Epidermal melanocyte (primary cell): ENCODE measurements around the gene FCGR1A.
"Not testable (repeated sequence)": the region's sequence is repeated elsewhere in the genome, so short reads cannot be mapped to it uniquely, and the experiment has no call there.

Experiments
- DNase-seq: peaks from one replicate; pipeline ENCODE4 v3.0.0; 2011; ENCODE audit warnings: low spot score; ENCODE audit not compliant: insufficient read length

Gene FCGR1A

DNA sequence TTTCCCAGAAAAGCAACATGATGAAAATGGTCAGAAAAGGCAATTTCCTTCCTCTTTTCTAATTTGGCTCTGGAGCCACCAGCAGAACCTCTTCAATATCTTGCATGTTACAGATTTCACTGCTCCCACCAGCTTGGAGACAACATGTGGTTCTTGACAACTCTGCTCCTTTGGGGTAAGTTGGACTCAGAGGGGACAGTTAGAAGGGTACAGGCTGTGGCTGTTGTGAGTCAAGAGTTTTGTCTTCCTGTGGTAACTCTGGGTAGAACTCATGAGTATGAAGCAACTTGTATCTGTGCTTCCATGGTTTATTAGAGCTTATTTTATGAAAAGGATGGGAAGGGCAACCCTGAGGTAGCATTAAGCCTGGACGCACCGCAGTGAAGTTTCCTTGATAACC is at the start of gene FCGR1A:
Gene FCGR1A, plus strand, starts transcription at position 95 of the 400 bp plus-strand sequence. Its CDS starts 50 bp downstream, at position 145.
- DNase-seq = not testable (repeated sequence)

DNA sequence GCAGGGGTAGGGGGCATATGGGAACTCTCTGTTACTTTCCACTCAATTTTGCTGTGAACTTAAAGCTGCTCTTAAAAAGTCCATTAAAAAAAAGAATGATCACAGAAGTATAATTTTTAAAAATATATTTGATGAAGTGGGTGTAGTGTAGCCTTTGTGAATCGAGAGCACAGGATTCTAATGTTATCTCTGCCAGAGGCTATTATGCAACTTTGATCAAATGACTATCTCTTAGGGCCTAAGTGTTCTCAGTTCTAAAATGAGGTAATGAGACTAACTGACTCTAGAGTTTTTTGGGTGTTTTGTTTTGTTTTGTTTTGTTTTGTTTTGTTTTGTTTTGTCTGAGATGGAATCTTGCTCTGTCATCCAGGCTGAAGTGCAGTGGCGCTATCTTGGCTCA is 49.7 kb upstream of the FCGR1A start:
- DNase-seq = not testable (repeated sequence)

DNA sequence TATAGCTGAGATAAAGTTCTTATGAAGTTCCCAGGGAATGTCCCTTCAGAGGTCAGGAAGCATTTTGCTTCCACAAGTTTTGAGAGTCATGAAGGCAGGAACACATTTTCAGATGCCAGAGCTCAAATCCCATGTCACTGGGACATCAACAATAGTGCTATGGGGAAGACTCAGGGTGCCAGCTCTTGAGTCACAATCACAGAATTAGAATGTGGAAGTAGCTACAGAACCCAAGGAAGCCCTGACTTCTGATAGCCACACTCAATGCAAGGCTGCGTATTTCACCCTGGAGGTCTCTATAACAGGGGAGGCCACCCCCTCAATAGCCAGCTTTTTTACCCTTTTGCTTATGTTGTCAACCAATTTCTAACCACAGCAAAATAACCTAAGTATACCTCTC is 47.8 kb upstream of the FCGR1A start:
- not testable (repeated sequence) for DNase-seq

DNA sequence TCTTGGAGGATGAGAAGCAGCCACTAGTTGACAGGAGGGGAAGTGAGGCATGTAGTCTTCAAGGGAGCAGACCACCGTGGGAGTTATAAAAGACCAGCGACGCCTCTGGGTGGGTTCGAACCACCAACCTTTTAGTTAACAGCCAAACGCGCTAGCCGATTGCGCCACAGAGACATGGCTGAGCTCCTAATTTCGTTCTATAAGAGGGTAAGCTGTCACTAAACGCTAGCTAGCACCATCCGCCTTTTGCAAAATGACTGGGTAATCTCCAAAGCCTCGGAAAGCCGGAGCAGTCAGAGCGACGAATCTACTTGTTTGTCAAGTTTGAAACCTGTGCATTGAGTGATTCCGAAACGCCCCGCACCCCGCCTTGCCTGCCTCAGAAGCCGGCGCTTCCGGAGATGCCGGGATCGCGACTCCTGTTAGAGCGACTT is 42.3 kb upstream of the FCGR1A start:
- DNase-seq = not testable (repeated sequence)

DNA sequence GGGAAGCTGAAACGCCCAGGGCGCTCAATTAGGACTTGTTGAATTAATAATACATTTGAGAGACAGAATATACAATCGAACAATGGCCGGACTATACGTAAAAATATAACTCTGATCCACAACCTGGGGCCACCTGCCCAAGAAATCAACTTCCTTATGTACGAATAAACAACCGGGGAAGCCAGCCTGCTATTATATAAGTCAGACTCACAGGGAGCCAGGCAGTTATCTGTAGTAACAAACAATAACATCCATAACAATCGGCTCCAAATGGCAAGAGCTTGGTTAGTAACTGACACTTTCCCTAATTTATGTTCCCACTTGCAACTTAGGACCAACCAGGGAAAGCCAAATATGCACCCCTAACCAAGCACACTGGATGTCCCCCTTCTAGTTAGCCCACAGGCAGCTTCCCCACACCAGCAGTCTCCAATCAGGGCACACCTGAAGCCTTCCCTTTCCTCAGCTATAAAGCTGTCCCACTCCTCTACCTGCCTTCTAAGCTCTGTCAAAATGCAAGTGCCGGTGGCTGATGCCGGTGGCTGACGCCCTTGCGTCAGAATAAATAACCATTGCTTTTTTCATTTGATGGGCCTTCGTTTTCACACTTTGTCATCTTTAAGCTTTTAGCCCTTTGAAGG is 41.8 kb upstream of the FCGR1A start:
- DNase-seq = not testable (repeated sequence)

DNA sequence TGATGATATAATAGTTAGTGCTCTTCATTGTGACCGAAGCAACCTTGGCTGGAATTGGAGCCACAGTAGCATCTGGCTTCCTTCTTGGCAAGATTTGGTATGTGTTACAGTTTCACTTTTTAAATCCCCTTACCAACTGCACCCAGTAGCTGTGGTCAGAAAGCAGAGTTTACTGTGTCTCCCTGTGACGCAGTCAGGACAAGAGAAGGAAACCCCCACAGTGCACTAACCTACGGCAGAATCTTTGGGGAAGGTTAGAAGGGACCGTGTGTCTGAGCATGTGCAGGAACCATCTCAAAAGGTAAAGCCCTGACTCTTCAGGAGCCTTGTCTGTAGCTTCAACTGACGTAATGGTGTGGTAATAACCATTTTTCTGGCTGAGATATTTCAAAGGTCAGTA is 40.6 kb upstream of the FCGR1A start:
- DNase-seq = not testable (repeated sequence)

DNA sequence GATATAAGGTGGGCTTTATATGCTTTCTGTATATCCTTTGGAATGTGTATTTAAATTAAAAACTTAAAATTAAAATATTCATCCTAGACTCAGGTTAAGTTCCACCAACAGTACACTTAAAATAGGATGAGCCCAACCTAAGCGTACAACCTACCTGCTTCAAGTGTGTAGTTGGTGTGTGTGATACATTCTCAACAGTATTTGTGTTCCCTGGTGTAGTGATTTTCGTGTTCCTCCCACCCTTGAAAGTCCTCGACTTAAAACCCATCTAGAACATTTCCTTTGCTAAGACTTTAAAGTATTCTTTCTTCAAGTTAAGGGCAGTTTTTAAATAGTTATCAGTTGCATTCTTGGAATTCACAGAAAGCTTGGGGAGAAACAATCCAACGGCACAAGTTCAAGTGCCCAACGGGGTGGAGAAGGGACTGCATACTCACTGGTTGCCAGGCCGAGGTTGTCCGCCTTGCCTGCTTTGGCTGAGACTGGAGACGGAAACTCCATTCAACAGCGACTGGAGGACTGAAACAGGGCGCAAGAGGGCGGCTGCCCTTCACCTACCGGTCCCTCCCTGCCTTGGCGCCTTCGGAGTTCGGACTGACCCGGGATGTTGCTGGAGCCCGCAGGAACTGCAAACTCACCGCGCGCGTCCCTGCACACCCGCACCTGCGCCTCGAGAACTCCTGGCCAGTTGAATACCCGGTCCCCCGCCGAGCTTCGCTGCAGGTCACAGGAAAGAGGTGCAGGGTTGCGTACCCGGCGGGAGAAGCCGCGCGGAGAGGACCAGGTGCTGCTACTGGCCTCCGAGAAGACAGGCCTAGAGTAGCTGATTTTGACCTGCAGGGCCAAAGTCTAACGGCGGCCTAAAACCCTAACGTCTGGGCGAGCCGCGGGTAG is 35.8 kb upstream of the FCGR1A start:
- not testable (repeated sequence) for DNase-seq

DNA sequence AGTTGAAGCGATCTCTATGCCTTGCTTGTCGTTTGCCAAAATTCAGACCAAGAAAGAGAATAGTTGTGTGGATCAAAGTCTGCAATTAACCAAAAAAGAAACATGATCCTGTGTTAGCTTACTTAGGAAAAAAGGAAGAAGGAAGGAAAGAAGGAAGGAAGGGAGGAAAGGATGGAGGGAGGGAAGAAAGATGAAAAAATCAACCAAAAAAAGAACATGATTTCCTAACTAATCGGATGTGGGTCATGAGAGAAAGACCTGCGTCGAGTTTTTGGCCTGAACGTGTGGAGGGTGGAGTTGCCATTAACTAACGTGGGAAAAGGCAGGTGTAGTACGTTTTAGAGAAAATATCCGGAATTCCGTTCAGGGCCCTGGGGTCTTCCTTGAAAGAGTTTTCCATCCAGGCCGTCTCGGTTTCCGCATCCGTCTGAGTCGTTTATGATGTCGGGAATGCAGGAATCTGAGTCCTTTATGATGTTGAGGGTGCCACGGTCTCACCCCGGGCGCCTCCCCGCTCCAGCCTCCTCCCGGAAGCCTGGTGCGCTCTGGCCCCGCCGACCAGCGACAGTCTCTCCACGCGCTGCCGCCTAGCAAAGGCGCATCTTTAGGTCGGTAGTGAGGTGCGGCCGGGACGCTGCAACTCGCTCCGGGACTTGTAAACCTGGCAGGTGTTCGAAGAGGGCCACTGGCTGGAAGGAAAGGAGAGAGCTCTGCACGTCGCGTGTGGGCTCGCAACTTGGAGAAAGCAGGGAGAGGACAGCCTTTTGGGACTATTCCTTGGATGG is 34.9 kb upstream of the FCGR1A start:
- not testable (repeated sequence) for DNase-seq

DNA sequence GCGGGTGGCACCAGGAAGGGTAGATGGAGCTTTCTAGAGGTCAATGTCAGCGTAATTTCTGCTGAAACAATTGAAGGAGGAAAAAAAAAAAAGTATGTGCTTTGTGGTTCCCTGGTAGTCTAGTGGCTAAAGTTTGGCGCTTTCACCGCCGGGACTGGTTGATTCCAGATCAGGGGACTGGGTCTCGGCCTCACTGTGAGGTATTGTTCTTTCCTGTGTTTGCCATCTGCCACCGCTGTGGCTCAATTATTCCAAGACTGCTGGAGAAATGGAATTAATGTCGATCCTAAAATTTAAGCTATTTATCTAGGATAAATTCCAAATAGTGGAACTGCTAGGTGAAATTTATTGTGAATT is 34.4 kb upstream of the FCGR1A start:
- DNase-seq = not testable (repeated sequence)

DNA sequence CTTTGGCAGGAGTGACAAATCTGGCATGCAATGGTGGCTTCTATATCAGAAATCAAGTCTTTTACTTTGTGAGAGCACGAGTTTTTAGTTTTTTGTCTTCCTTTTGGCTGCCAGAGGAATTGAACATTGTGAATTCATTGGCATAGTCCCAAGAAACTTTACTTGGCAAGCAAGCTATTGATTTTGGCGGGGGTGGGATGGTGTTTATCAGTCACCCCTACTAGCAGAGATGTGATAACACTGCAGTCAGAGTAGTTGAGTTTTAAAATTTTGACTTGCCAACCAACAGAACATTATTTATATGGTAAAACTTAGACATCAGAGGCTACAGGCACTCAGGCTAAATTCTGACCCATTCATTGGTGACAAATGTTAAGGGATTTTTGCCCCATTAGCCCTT is 31.9 kb upstream of the FCGR1A start:
- DNase-seq = not testable (repeated sequence)

DNA sequence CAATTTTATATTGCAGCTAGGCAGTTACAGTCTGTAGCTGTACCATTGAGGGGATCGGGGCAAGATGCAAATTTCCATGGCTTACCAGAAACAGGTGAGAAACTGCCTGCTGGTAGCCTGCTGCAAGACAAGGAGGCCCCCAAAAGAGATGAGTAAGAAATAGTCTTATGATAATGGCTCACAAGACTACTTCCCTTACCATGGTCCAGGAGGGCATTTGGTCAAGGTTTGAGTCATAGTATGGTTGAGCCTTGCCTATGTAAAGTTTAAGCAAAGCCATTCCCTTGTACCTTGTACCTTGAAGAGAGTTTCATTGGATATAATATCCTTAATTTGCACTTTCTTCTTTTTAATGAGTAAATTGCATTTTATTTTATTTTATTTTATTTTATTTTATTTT is 30.3 kb upstream of the FCGR1A start:
- not testable (repeated sequence) for DNase-seq

DNA sequence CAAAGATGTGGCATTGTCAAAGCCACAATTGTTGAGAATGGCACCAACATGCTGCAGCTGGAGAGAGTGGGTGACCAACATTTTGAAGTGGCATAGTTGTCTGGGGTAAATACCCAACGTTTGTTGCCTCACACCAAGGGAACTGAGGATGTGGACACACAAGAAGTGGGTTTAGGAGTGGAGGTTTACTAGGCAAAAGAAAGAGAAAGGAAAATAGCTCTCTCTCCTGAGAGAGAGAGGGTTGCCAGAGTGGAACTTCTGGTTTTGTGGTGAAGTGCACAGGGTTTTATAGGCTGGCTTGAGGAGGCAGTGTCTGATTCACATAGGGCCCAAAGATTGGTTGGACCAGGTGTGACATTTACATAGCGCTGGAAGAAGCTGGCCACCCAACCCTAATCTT is 29.0 kb upstream of the FCGR1A start:
- not testable (repeated sequence) for DNase-seq

DNA sequence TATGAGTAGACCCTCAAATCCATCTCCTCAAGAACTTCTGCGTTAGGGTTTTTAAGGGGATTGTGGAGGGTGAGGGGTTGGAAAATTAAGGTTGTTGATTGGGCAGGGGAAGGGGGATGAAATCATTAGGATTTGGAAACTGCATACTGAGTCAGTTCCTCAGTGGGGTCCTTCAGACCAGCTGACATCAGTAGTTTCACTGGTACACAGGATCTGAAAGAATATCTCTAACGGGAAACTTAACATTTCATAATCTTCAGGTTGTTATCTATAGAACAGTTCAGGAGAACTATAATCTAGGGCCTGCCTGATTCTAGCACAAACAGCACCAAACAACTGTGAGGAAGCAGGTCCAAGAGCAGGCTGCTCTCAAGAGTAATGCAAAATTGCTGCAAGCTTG is 27.2 kb upstream of the FCGR1A start:
- DNase-seq = not testable (repeated sequence)

DNA sequence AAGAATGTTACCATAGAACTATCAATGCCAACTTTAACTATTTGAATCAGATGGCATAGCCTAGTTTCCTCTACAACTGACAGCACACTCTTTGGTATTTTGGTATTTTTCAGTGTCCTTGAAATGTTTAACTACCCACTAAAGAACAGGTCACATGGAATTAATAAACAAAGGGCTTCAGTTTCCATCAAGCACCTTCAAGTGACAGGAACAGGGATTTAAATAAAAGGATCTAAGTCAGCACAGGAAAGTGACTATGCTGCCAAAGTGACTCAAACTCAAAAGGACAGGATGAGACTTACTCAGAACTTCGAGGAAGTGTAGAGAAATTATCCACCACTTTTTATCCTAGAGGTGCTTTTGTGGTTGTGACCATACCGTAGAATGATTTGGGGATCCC is 20.2 kb upstream of the FCGR1A start:
- DNase-seq = not testable (repeated sequence)

DNA sequence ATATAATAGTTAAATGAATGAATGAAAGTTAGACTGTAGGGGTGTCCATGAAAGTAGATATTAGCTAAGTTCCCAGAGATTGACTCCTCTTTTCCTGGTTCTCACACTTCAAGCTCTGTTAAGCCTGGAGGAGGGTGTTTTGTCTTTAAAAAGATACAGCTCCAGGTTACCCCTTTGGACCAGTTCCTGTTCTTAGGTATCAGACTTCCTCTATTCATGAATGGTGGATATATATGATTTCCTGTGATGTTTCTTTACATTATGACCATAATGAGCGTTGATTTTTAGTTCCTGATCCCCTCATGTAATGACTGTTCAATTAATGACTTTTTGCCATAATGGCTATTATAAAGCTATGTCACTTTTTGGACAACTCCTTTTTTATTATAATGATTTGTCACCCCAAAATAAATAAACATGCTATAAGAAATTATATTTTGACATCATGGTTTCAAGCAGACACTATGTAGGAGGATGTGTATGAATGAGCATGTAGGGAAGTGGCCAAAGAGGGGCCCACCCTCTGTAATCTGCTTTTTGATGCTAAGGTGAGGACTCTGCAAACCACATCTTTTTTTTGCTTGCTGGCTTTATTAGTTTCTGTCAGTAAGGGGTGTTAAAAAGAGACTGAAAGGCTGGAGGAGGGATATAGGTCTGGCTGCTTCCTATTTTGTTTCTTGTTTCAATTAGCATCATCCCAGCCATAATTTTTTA is 18.2 kb upstream of the FCGR1A start:
- not testable (repeated sequence) for DNase-seq

DNA sequence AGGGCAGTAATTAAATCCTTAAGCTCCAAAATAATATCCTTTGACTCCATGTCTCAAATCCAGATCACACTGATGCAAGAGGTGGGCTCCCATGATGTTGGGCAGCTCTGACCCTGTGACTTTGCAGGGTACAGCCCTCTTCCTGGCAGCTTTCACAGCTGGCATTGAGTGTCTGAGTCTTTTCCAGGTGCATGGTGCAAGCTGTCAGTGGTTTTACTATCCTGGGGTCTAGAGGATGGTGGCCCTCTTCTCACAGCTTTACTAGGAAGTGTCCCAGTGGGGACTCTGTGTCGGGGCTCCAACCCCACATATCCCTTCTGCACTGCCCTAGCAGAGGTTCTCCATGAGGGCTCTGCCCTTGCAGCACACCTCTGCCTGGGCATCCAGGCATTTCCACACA is 16.3 kb upstream of the FCGR1A start:
- DNase-seq = not testable (repeated sequence)

DNA sequence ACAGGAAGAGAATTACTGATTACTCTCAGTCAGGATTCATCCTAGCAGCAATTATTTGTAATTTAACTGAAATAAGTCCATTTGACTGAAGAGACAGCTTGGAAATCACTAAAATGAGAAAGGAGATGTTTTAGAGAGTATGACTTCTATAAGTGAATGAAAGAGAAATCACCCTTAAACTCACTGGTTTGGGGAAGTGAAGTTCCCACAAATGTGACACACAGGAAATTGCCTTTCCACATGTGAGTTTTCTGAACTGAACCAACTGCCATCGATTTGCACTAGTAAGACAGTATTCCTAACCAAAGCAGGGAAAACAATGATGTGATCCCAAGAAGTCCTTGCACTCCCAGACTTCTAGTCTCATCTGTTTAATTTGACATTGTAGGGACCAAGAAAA is 13.3 kb upstream of the FCGR1A start:
- DNase-seq = not testable (repeated sequence)

DNA sequence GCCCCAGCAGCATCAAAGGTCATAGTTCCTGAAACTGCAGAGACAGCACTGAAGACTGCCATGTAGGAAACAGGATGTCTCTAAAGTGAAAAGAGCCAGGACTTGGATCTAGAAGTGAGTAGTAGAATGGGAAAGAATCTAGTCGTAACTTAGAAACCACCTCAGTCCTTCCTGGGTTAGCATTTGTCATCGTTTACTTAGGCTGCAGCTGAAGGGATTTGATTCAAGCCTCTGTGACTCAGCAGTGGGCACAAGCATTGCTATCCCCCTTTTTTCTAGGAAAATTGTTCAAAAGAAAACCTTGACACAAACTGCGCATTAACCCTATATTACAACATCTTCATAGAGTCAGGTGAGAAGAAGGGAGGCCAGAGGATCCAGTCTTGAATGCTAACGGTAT is 11.8 kb upstream of the FCGR1A start:
- DNase-seq = not testable (repeated sequence)

DNA sequence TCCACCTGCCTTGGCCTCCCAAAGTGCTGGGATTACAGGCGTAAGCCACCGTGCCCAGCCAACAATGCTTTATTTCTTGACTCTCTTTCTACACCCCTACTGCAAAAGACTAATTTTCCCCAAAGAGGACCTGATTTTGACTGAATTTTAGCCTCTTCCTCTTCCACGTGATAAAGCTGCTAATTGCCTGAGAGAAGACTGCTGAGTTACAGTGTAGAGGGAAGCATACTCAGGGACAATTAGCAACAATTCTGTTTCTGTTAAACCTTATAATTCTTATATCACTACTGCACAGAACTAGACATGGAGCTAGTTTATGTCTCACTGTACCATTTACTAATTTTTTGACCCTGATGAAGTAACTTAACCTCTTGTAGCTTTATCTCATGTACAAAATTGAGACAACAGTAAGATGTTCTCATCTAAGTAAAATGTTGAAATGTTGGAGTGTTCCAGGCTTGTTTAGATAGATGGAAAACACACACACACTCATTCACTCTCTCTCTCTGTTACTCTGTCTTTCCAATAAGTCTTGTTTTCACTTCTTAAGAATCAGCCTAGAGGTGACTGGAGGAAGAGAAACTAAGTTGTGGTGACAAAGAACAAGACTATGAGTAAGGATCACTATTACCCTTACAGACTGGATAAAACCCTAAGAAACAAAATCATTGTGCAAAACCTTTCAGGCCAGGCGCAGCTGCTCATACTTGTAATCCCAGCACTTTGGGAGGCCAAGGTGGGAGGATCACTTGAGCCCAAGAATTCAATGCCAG is 10.7 kb upstream of the FCGR1A start:
- not testable (repeated sequence) for DNase-seq

DNA sequence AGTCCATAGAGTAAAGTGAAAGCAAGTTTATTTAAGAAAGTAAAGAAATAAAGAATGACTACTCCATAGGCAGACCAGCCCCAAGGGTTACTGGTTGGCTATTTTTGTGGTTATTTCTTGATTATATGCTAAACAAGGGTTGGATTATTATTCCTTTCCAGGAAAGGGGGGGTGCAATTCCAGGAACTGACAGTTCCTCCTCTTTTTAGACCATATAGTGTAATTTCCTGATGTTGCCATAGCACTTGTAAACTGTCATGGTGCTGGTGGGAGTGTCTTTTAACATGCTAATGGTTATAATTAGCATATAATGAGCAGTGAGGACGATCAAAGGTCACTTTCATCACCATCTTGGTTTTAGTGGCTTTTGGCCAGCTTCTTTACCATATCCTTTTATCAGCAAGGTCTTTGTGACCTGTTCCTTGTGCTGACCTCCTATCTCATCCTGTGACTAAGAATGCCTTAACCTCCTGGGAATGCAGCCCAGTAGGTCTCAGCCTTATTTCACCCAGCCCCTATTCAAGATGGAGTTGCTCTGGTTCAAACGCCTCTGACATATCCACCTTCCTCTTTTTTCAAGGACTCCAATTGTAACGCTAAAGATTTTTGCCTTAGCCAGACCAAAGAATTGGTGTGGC is 6.9 kb upstream of the FCGR1A start:
- DNase-seq = not testable (repeated sequence)
